Tibial nerve (tissue), 4 donors: Measurements from ENCODE around the gene WBP1.

Source experiments
- EP300 ChIP-seq, 2 donors: sonication (generic); formaldehyde crosslinking; IDR thresholded peaks; one replicate each; pipeline ENCODE4 v1.6.1; 2017; ENCODE audit warnings: antibody characterized with exemption in 2 of 2, mild to moderate bottlenecking in 1 of 2
- POLR2A ChIP-seq, 2 donors: fragments of 450-650 bp; IDR thresholded peaks; one replicate each; pipeline ENCODE4 v1.6.1; 2017; ENCODE audit warnings: antibody characterized with exemption in 2 of 2, mild to moderate bottlenecking in 2 of 2, moderate library complexity in 2 of 2
- TF ChIP-seq, protein P1 (sequence below), 5 experiments: fragments of 200-600 bp in 3 of 5; fragments of 450-650 bp in 2 of 5; sonication (generic) in 3 of 5; IDR thresholded peaks; one replicate each; pipeline ENCODE4 v1.5.1; 2016 to 2019; ENCODE audit warnings: antibody characterized with exemption in 5 of 5, mild to moderate bottlenecking in 3 of 5, moderate library complexity in 2 of 5

GRCh38 chr2:74436848-74437695, 21.2 kb upstream of the WBP1 start:
- TF ChIP-seq, protein P1, sequence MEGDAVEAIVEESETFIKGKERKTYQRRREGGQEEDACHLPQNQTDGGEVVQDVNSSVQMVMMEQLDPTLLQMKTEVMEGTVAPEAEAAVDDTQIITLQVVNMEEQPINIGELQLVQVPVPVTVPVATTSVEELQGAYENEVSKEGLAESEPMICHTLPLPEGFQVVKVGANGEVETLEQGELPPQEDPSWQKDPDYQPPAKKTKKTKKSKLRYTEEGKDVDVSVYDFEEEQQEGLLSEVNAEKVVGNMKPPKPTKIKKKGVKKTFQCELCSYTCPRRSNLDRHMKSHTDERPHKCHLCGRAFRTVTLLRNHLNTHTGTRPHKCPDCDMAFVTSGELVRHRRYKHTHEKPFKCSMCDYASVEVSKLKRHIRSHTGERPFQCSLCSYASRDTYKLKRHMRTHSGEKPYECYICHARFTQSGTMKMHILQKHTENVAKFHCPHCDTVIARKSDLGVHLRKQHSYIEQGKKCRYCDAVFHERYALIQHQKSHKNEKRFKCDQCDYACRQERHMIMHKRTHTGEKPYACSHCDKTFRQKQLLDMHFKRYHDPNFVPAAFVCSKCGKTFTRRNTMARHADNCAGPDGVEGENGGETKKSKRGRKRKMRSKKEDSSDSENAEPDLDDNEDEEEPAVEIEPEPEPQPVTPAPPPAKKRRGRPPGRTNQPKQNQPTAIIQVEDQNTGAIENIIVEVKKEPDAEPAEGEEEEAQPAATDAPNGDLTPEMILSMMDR (IDR thresholded peaks at IDR 0.05) = no peak
- TF ChIP-seq EP300 (IDR thresholded peaks at IDR 0.05) (no peak), POLR2A (IDR thresholded peaks at IDR 0.05) (no peak)
